ENCODE results near the gene RAET1E.
"Not testable (repeated sequence)": the region's sequence is repeated elsewhere in the genome, so short reads cannot be mapped to it uniquely, and the experiment has no call there.

Gene RAET1E

DNA sequence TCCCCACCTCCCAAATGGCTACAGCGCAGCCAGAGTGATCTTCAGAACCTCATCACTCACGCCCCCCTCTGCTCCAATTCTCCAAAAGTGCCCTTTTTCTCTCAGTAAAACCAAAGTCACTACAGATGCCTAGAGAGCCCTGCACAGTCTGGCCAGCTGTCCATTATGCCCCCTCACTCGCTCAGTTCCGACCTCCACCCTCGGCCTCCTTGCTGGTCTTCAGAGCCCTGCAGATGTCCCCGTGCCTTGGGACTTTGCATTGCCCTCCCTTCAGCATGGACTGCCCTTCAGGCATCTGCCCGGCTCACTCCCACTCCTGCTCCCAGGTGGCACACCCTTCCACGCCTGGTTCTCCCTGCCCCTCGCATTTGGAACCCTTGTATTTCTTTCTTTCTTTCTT lies 1.1 kb upstream of the RAET1E start:
- DNase-seq (no peak), ATAC-seq (replicated peaks) (no peak)
- H3K4me3 Mint-ChIP-seq: no peak overlapping the region
- H3K27me3 Mint-ChIP-seq: peaks cover 46 to 59% of the 10 kb centered on the region in 2 donors
- H3K9me3 Mint-ChIP-seq: no peaks in the 10 kb centered on the region
- no peak overlapping the region for H3K27ac Mint-ChIP-seq
- H3K36me3 Mint-ChIP-seq: no peaks in the 10 kb centered on the region
- H3K4me1 Mint-ChIP-seq: peaks cover 2 to 5% of the 10 kb centered on the region in 2 donors

DNA sequence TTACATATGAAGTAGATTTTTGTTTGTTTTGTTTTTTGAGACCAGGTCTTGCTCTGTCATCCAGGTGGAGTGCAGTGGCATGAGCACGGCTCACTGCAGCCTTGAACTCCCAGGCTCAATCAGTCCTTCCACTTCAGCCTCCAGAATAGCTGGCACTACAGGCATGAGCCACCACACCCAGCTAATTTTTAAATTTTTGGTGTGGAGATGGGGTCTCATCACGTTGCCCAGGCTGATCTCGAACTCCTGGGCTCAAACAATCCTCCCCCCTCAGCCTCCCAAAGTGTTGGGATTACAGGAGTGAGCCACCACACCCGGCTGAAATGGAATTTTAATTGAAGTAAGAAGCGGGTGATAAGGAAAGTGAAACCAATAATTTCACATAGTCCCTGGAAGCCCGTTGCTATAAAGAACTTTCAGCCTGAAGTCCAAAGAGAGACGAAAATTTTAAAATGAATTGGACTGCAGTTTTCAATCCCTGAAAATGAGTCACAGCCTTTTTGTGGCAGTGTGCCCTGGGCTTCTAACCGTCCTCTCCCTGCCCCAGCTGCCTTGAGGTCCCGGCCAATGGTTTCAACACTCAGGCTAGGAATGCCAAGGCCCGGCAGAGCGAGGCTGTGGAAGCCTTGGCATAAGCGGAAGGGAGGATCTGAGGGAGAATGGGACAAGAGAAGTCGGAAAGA lies 757 bp downstream of the RAET1E start:
- no peak overlapping the region for H3K27ac Mint-ChIP-seq
- no peak for ATAC-seq (replicated peaks)
- H3K27me3 Mint-ChIP-seq: peaks cover 53 to 64% of the 10 kb centered on the region in 2 donors
- no peak overlapping the region for H3K4me3 Mint-ChIP-seq
- peaks cover 2 to 5% of the 10 kb centered on the region in 2 donors for H3K4me1 Mint-ChIP-seq
- no peaks in the 10 kb centered on the region for H3K9me3 Mint-ChIP-seq
- H3K36me3 Mint-ChIP-seq: no peaks in the 10 kb centered on the region
- DNase-seq: no peak

DNA sequence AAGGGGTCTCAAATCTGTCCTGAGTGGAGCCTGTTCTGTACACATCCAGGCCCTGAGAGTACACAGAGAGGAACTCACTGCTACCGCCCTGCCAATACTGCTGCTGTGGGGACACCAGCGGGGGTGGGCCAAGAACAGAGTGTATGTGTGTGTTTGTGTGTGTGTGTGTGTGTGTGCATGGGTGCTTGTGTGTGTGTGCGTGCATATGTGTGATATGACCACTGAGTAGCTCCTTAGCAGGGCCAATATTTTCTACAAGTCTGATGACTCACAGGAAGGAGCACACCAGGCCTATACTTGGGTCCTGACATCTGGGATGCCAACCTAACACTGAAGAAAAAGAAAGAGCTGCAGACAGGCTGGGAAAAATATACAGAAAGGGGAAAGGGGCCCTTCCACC lies 1.4 kb downstream of the RAET1E start:
- Mint-ChIP-seq H3K27ac (no peak overlapping the region), H3K9me3 (peaks cover 0 to 2% of the 10 kb centered on the region in 2 donors), H3K36me3 (no peaks in the 10 kb centered on the region), H3K4me3 (no peak overlapping the region), H3K4me1 (peaks cover 2 to 5% of the 10 kb centered on the region in 2 donors), H3K27me3 (peaks cover 51 to 57% of the 10 kb centered on the region in 2 donors)
- ATAC-seq (replicated peaks) (no peak), DNase-seq (no peak)

DNA sequence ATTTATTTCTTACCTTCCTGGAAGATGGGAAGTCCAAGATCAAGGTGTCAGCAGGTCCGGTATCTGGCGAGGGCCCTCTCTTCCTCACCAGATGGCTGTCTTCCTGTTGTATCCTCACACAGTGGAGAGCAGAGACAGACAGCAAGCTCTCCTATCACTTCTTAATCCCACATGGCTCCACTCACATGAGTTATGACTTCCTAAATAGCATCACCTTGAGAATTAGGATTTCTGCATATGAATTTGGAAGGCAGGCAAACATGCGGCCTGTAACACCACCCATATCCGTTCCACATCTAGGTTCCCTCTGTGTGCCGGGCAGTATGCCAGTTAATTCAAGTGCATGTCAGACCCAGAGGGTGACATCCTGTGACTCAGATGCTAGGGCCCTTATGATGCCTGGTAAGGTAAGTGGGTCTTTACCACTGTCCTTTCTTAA lies 2.1 kb downstream of the RAET1E start:
- peaks cover 2 to 5% of the 10 kb centered on the region in 2 donors for H3K4me1 Mint-ChIP-seq
- peaks cover 0 to 2% of the 10 kb centered on the region in 2 donors for H3K9me3 Mint-ChIP-seq
- no peaks in the 10 kb centered on the region for H3K36me3 Mint-ChIP-seq
- no peak overlapping the region for H3K27ac Mint-ChIP-seq
- no peak for DNase-seq
- no peak overlapping the region for H3K4me3 Mint-ChIP-seq
- peaks cover 51 to 58% of the 10 kb centered on the region in 2 donors for H3K27me3 Mint-ChIP-seq
- peak in 1 of 2 donors; percentile 36 for ATAC-seq (replicated peaks)

DNA sequence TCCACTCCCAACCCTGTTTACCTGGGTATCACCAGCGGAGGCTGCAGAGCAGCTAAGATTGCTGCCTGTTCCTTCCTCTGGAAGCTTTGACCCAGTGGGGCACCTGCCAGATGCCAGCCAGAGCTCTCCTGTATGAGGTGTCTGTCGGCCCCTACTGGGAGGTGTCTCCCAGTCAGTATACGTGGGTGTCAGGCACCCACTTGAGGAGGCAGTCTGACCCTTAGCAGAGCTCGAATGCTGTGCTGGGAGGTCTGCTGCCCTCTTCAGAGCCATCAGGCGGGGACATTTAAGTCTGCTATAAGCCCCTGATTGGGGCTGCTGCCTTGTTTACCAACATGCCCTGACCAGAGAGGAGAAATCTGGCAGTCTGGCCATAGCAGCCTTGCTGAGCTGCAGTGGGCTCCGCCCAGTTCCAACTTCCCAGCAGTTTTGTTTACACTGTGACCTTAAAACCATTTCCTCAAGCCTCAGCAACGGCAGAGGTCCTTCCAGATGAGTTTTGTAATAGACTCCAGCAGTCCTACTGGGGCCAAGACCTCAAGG lies 2.8 kb downstream of the RAET1E start:
- no peak for DNase-seq

DNA sequence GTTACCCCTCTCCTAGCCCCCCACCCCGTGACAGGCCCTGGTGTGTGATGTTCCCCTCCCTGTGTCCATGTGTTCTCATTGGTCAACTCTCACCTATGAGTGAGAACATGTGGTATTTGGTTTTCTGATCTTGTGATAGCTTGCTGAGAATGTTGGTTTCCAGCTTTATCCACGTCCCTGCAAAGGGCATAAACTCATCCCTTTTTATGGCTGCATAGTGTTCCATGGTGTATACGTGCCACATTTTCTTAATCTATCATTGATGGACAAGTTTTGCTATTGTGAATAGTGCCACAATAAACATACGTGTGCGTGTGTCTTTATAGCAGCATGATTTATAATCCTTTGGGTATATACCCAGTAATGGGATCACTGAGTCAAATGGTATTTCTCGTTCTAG lies 6.0 kb downstream of the RAET1E start:
- not testable (repeated sequence) for H3K9me3 Mint-ChIP-seq; DNase-seq; ATAC-seq (replicated peaks); H3K4me3 Mint-ChIP-seq; H3K27ac Mint-ChIP-seq; H3K4me1 Mint-ChIP-seq; H3K36me3 Mint-ChIP-seq
- H3K27me3 Mint-ChIP-seq: peaks cover 58 to 62% of the 10 kb centered on the region in 2 donors

More for the DNA sequence above, 2.8 kb downstream of the RAET1E start:
- H3K27me3 Mint-ChIP-seq: peaks cover 48 to 51% of the 10 kb centered on the region in 2 donors
- H3K27ac Mint-ChIP-seq: no peak overlapping the region
- peaks cover 0 to 2% of the 10 kb centered on the region in 2 donors for H3K9me3 Mint-ChIP-seq
- H3K4me3 Mint-ChIP-seq: no peak overlapping the region
- peaks cover 2 to 5% of the 10 kb centered on the region in 2 donors for H3K4me1 Mint-ChIP-seq
- no peaks in the 10 kb centered on the region for H3K36me3 Mint-ChIP-seq
- no peak for ATAC-seq (replicated peaks)

DNA sequence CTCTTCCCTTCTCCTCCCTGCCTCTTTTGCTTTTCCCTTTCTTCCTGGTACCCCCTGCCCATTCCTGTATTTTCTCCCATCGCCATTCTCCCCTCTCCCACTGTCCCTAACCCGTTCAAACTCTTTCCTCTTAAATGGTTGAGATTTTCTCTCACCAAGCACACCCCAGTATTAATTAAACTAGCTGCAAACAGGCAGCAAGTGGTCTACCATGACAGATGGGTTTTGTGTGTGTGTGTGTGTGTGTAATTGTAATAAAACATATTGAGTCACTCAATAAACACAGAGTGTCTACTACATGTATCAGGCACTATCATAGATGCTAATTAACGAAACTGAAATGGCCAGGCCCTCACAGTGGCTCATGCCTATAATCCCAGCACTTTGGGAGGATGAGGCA lies 6.7 kb downstream of the RAET1E start:
- Mint-ChIP-seq H3K27me3 (peaks cover 55 to 65% of the 10 kb centered on the region in 2 donors), H3K4me3 (no peak overlapping the region), H3K9me3 (peaks cover 0 to 2% of the 10 kb centered on the region in 2 donors), H3K36me3 (no peaks in the 10 kb centered on the region), H3K4me1 (no peaks in the 10 kb centered on the region), H3K27ac (no peak overlapping the region)
- no peak for DNase-seq
- no peak for ATAC-seq (replicated peaks)

DNA sequence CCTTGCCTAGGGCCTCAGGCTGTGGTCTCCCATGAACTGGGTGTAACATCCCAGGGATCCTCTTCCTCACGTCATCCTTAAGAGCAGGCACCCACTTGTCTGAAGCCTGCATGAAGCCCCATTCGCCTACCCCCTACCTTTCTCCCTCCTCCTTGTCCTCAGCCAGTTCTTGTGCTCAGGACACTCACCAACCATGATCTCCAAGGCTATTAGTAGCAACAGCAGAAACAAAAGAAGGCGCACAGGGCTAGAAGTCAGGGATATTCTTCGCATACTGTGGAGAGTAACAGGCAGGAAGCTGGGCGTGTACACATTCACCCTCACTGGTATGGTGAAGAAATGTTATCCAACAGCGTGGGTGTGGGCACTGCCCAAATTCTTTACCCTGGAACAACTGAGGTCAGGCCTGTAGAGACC lies 7.3 kb downstream of the RAET1E start:
- Mint-ChIP-seq H3K27ac (no peak overlapping the region), H3K9me3 (peaks cover 0 to 2% of the 10 kb centered on the region in 2 donors), H3K27me3 (peaks cover 51 to 60% of the 10 kb centered on the region in 2 donors), H3K4me3 (no peak overlapping the region), H3K4me1 (no peaks in the 10 kb centered on the region), H3K36me3 (no peaks in the 10 kb centered on the region)
- DNase-seq (no peak), ATAC-seq (replicated peaks) (no peak)

DNA sequence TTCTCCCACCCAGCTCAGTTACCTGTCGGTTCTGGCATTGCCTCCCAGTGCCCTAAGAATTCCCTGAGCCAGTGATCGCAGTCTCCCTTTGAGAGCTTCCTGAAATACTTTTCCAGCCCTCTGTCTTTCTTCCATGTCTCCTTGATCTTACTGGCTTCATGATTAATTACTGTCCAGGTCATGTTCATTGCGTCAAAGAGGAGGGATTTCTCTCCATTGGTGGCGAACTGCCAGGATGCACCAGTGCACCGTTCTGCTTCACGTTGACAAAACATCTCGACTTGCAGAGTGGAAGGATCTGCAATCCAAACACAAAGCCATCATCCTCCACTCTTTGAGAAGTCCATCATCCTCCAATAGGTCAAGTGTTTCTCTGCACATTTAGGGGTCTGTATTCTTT lies 8.6 kb downstream of the RAET1E start:
- Mint-ChIP-seq H3K9me3 (peaks cover 0 to 2% of the 10 kb centered on the region in 2 donors), H3K4me1 (no peaks in the 10 kb centered on the region), H3K27ac (no peak overlapping the region), H3K27me3 (peaks cover 54 to 55% of the 10 kb centered on the region in 2 donors), H3K36me3 (no peaks in the 10 kb centered on the region), H3K4me3 (no peak overlapping the region)
- no peak for DNase-seq
- no peak for ATAC-seq (replicated peaks)

DNA sequence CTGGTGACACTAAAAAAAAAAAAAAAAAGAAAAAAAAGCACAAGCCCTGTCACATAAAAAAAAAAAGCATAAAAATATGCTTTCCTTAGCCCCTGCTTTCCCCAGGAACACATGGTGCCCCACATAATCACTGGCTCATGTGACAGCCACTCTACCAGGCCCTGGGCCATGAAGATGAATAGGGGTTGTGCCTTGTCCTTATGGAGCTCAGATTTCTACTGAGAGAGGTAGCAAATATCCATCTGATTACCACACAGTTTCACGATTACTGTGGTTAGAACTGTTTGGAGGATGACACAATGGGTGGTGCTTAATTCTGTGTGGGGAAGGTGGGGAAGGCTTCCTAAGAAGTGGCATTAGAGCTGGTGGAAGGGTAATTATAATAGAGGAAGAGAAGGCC lies 9.3 kb downstream of the RAET1E start:
- Mint-ChIP-seq H3K4me3 (no peak overlapping the region), H3K27me3 (peaks cover 52 to 59% of the 10 kb centered on the region in 2 donors), H3K36me3 (no peaks in the 10 kb centered on the region), H3K9me3 (peaks cover 0 to 2% of the 10 kb centered on the region in 2 donors), H3K4me1 (no peaks in the 10 kb centered on the region), H3K27ac (no peak overlapping the region)
- DNase-seq (no peak), ATAC-seq (replicated peaks) (no peak)

DNA sequence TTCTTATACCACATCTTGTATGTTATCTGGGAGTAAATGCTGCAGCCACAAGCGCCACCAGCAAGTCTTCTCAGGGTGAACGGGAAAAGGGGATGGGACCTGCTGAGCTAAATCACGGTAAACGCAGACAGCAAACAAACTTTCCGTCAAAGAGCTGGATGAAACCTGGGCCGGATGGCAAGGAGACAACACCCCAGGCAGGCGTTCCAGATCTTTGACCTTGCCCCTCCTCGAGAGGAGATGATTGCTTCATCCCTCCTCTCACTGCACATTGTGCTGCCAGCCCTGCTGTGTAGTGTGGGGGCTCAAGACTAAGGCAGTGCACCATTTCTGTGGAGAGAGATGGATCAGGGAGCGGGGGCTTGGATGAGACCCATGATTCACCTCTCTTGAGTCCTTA lies 9.8 kb downstream of the RAET1E start:
- no peak overlapping the region for H3K27ac Mint-ChIP-seq
- peaks cover 0 to 2% of the 10 kb centered on the region in 2 donors for H3K9me3 Mint-ChIP-seq
- peaks cover 47 to 55% of the 10 kb centered on the region in 2 donors for H3K27me3 Mint-ChIP-seq
- DNase-seq: no peak
- H3K36me3 Mint-ChIP-seq: no peaks in the 10 kb centered on the region
- no peaks in the 10 kb centered on the region for H3K4me1 Mint-ChIP-seq
- no peak overlapping the region for H3K4me3 Mint-ChIP-seq
- no peak for ATAC-seq (replicated peaks)

DNA sequence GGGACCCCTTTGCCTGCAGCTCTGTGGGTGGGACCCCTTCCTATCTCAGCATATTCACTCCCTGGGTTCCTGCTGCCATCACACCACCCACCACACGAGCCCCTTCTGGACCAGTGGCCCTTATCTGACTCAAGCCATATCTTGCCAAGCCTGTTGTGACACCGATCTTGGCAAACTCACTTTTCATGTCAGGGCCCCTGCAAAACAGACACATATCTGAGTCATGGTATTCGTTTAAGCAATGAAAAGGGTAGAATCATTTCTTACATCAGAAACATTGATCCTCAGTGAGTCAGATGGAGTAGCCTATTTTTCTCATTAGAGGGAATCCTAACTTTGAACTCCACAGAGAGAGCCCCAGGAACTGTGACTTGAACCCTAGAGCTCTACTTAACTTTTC lies 10.6 kb downstream of the RAET1E start:
- Mint-ChIP-seq H3K36me3 (no peaks in the 10 kb centered on the region), H3K4me3 (no peak overlapping the region), H3K4me1 (no peaks in the 10 kb centered on the region), H3K27ac (no peak overlapping the region), H3K27me3 (peaks cover 41 to 48% of the 10 kb centered on the region in 2 donors), H3K9me3 (peaks cover 0 to 2% of the 10 kb centered on the region in 2 donors)
- DNase-seq: no peak
- no peak for ATAC-seq (replicated peaks)

DNA sequence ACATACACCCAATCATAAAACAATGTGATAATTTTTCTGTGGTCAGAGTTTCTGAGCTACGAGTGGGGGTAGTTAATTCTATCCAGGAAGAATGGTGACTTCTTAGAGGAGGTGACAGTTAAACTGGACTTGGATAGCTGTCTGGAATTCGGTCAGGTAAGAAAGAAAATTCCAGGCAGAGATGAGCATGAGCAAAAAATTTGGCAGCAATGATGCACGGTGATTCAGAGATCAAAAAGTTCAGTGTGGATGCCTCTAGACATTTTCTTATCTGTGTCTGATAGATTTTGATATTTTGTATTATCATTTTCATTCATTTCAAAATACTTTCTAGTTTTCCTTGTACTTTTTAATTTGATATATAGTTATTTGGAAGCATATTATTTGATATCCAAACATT lies 12.0 kb downstream of the RAET1E start:
- DNase-seq: no peak
- Mint-ChIP-seq H3K4me1 (no peaks in the 10 kb centered on the region), H3K9me3 (no peaks in the 10 kb centered on the region), H3K4me3 (no peak overlapping the region), H3K27me3 (peaks cover 45 to 53% of the 10 kb centered on the region in 2 donors), H3K36me3 (no peaks in the 10 kb centered on the region), H3K27ac (no peak overlapping the region)
- ATAC-seq (replicated peaks): no peak

DNA sequence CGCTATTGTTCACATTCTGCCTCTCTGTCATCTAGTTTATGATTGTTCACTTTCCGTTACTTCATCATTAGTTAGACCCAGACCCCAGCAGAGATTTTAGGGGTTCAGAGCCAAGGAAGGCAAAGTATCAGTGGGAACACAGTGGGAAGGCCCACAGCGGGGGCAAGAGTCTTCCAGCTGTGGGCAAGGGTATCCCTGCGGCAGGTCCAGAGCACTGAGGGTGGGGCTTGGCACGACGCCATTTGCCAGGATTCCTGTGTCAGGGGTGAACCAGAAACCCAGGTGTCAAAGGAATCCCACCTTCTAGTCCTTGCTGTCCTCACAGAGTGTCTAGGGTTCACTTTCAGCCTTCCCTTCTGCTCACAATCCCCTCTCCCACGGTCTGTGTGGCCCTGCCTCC lies 13.3 kb downstream of the RAET1E start:
- Mint-ChIP-seq H3K36me3 (no peaks in the 10 kb centered on the region), H3K9me3 (no peaks in the 10 kb centered on the region), H3K4me3 (no peak overlapping the region), H3K27ac (no peak overlapping the region), H3K4me1 (no peaks in the 10 kb centered on the region), H3K27me3 (peaks cover 55 to 63% of the 10 kb centered on the region in 2 donors)
- no peak for DNase-seq
- no peak for ATAC-seq (replicated peaks)

DNA sequence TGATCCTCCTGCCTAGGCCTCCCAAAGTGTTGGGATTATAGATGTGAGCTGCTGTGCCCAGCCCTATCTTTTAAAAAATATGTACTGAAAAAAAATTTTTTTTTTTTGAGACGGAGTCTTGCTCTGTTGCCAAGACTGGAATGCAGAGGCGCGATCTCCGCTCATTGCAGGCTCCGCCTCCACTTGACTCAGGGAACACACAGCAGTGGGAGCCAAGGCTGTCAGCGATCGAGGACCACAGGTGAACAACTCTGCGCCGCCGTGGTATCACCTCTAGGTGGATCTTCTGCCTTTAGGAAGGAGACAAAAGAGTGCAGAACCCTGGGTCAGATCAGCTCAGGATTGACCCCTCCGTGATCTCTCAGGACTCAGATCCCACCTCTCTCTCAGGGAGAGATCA lies 13.7 kb downstream of the RAET1E start:
- DNase-seq: no peak
- no peak for ATAC-seq (replicated peaks)
- no peaks in the 10 kb centered on the region for H3K36me3 Mint-ChIP-seq
- no peak overlapping the region for H3K4me3 Mint-ChIP-seq
- H3K27ac Mint-ChIP-seq: no peak overlapping the region
- no peaks in the 10 kb centered on the region for H3K4me1 Mint-ChIP-seq
- H3K27me3 Mint-ChIP-seq: peaks cover 55 to 63% of the 10 kb centered on the region in 2 donors
- no peaks in the 10 kb centered on the region for H3K9me3 Mint-ChIP-seq
